ENCODE data around the gene CTNND2. TPM values are rescaled to one million over a fixed set of nuclear protein-coding genes. Genes with fewer than 3 reads are reported as not detected.

Gene CTNND2
- total and polyA plus RNA-seq, 9 of the 15 experiments (the other 6 are each of a cell fraction or from before 2014, with no cell fraction given): 0.03 to 0.35 TPM; not detected in 7

GRCh38 chr5:11104210-11104609 is 800.0 kb downstream of the CTNND2 start:
- Histone ChIP-seq H3K27me3 (ENCODE audit: control insufficient read depth in 2 of 2, insufficient read depth in 2 of 2, low read length in 2 of 2) (peaks cover 0 to 14% of the 10 kb centered on the region in 2 experiments; a peak in 1 of 5 replicates), H3K9me1 (ENCODE audit: control insufficient read depth, insufficient read depth, low read length) (no peaks in the 10 kb centered on the region), H3K9ac (ENCODE audit: insufficient read depth in 1 of 2, low read depth in 2 of 2, low read length in 2 of 2) (no peak overlapping the region), H3K4me2 (ENCODE audit: insufficient read depth, low read length) (no peak overlapping the region), H2AFZ (ENCODE audit: low read depth, low read length) (no peak overlapping the region), H3K4me1 (replicated peaks in 1 of 2; ENCODE audit: control insufficient read depth in 2 of 2, insufficient read depth in 2 of 2, low read length in 2 of 2) (no peaks in the 10 kb centered on the region), H3K9me3 (replicated peaks; ENCODE audit: control insufficient read depth, insufficient read depth, low read depth, low read length) (no peaks in the 10 kb centered on the region), H3K4me3 (no peak overlapping the region), H3K79me2 (ENCODE audit: control insufficient read depth, insufficient read depth, low read length) (no peaks in the 10 kb centered on the region), H3K27ac (ENCODE audit: extremely low read depth, low read depth, low read length) (no peak overlapping the region), H3K36me3 (ENCODE audit: control insufficient read depth, insufficient read depth, low read length) (no peaks in the 10 kb centered on the region), H4K20me1 (replicated peaks; ENCODE audit: control insufficient read depth, insufficient read depth, low read length) (no peaks in the 10 kb centered on the region)
- DNase-seq (ENCODE audit: extremely low read depth in 1 of 4, low spot score in 3 of 4): no peak
- ATAC-seq: no peak
- intact Hi-C loops (cut with micrococcal nuclease) (no loop called here), in situ Hi-C loops (cut with MboI) (no loop called here)
- CTCF ChIA-PET (ENCODE audit: low intra/inter-chr PET ratio): no interaction called here
- TF ChIP-seq KDM5B (IDR thresholded peaks at IDR 0.05; ENCODE audit: insufficient replicate concordance, low read depth, low read length) (no peak), GTF2A2 (tag; IDR thresholded peaks at IDR 0.05) (no peak), OTX1 (CRISPR knock-in tag; IDR thresholded peaks at IDR 0.05) (no peak), CTCF (IDR thresholded peaks at IDR 0.05 in 2 of 3, conservative IDR thresholded peaks at IDR 0.05 in 1 of 3; ENCODE audit: insufficient read depth in 2 of 3, low read depth in 1 of 3, low read length in 3 of 3) (no peak)
- 0% methylated on average over 1 of the region's 1 CpG for WGBS (ENCODE audit: insufficient coverage, low coverage, missing lambda C conversion rate)
- POLR2A ChIA-PET: interaction anchor here (0.6 kb wide), 1 partner anchor 10 kb away, joined by 7 read pairs; no protein-coding TSS in a partner anchor
- FAIRE-seq: no peak
- BruUV-seq (replicated peaks): no TSS peak

Measured in K562 (cell line).